ENCODE results near the gene CACNG8.
A peak's percentile ranks its signal among the peaks of the same experiment; 100 is the strongest.

The CACNG8 gene

GRCh38 chr19:53965091-53965490 lies 2.4 kb downstream of the CACNG8 start:
- no peak for DNase-seq

- no peak for DNase-seq
These were observed 4.2 kb downstream of the CACNG8 start for GRCh38 chr19:53966931-53967330.

- DNase-seq = no peak
These were observed 6.6 kb downstream of the CACNG8 start for GRCh38 chr19:53969366-53969765.

- no peak for DNase-seq
These were observed 8.9 kb downstream of the CACNG8 start for GRCh38 chr19:53971673-53972072.

- peak; percentile 65 for DNase-seq
These were observed 14.8 kb downstream of the CACNG8 start for GRCh38 chr19:53977429-53977990.

- no peak for DNase-seq
These were observed 15.4 kb downstream of the CACNG8 start for GRCh38 chr19:53977991-53978731.

- no peak for DNase-seq
These were observed 16.5 kb downstream of the CACNG8 start for GRCh38 chr19:53978975-53979801.

GRCh38 chr19:53980539-53981375 lies 18.0 kb downstream of the CACNG8 start:
- DNase-seq = no peak

- DNase-seq = no peak
These were observed 18.7 kb downstream of the CACNG8 start for GRCh38 chr19:53981376-53981951.

GRCh38 chr19:53982001-53982451 lies 19.3 kb downstream of the CACNG8 start:
- no peak for DNase-seq

- DNase-seq = no peak
These were observed 19.9 kb downstream of the CACNG8 start for GRCh38 chr19:53982611-53983010.

- DNase-seq = no peak
These were observed 20.9 kb downstream of the CACNG8 start for GRCh38 chr19:53983457-53984289.

- DNase-seq = no peak
These were observed 23.1 kb downstream of the CACNG8 start for GRCh38 chr19:53985863-53986262.

GRCh38 chr19:53988981-53989380 lies 26.2 kb downstream of the CACNG8 start:
- no peak for DNase-seq

GRCh38 chr19:53989600-53990533 lies 27.1 kb downstream of the CACNG8 start:
- DNase-seq = no peak

GRCh38 chr19:53991224-53992113 lies 28.7 kb downstream of the CACNG8 start, which contains the start of gene CACNG6:
CACNG6 (plus strand) TSS chr19:53991637; CDS start chr19:53992878, 1,241 bp downstream.
- DNase-seq = no peak

GRCh38 chr19:53992211-53992610 lies 29.5 kb downstream of the CACNG8 start:
- no peak for DNase-seq

- no peak for DNase-seq
These were observed 30.1 kb downstream of the CACNG8 start for GRCh38 chr19:53992815-53993214.

GRCh38 chr19:53993448-53993847 lies 30.7 kb downstream of the CACNG8 start:
- no peak for DNase-seq

Measured in DMS53 (cell line).